Hematopoietic multipotent progenitor cell (in vitro differentiated cells): ENCODE measurements around the gene MLLT6. TPM values are rescaled to one million over a fixed set of nuclear protein-coding genes. Genes with fewer than 3 reads are reported as not detected.

Source experiments
- DNase-seq, 3 donors: peaks; one replicate each; pipeline ENCODE4 v3.0.0-alpha.2; 2011 to 2015; ENCODE audit warnings: low read depth in 2 of 3, low spot score in 2 of 3
- total RNA-seq: library from RNA; depleted of rRNA; stranded (reverse); fragments of >200 nt; gene quantifications from one replicate; pipeline ENCODE4 v1.2.3, GENCODE V29; 2012

MLLT6 gene
- total RNA-seq = 71.6 TPM

DNA sequence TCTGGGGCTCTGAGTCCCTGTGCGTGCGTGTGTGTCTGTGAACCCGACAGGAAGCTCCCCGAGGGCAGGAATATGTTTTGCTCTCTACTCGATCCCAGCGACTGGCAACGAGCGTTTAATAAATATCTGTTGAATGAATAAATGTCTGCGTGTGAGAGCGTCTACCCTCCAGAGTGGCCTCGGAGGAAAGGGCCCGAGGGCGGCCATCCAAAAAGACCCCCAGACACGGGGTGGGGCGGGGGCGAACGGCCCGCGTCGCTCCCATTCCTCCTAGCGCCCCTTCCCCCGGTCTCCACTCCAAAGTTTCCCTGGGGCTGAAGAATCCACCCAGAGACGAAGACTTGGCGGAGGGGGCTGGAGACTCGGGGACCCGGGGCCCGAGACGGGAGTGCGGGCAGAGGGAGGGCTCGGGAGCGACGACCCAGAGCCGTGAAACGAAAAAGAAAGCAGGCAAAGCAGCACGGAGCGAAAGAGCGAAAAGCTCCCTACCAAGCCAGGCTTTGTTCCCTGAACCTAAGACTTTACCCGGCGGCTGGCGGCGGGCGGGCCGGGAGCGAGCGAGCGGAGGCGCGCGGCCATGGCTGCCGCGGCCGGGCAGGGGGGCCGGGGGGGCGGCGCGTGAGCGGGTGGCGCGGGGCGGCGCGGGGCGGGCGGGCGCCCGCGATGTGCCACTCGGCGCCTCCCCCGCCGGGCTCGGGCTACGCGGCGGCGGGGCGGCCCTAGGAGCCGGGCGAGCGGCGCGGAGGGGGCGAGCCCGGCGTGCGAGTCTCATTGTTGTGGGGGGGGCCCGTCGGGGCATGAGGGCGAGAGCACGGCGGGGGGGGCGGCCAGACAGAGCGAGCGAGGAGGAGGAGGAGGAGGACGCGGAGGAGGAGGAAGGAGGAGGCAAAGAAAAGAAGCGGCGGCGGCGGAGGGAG, at the start of gene MLLT6:
TSS of gene MLLT6 (plus strand) at position 668 of the 917 bp plus-strand sequence. CDS start 360 bp downstream, outside the sequence.
- peak in 2 of 3 donors; percentile 81 to 87 for DNase-seq

DNA sequence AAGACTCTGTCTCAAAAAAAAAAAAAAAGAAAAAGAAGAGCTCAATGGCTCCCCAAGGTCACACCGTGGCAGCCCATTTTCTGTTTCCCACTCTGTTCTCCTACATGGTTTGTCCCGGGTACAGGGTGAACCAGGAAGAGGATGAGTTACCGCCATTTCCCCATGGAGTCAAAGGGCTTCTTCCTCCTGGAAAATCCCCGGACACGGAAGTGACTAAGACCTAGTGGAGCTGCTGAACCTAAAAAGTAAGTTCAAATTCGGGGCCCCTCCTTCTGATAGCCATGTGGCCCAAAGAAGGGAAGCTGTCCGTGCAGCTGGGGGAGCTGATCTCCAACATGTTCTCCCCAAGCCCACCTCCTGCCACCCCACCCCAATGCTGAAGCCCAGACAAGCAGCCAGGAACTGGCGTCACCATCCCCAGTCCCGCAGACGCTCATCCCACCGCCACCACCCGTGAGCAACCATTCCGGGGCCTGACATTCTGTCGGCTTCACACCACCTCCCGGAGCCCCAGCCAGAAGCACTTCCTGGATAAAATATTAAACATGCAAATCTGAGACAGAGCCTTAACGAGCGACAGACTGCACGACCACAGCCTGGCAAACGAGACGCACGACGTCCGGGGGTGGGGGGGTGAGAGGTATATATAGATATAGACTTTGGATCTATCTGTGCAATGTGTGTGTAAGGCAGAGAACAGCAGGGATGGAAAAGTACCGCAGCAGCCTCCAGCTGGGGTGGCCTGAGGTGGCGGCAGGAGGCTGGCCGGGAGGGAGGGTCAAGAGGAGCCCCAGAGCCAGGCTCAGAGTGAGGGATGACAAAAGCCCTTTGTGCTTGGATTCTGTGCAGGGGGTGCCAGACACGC, 47.9 kb upstream of the MLLT6 start:
- no peak for DNase-seq

DNA sequence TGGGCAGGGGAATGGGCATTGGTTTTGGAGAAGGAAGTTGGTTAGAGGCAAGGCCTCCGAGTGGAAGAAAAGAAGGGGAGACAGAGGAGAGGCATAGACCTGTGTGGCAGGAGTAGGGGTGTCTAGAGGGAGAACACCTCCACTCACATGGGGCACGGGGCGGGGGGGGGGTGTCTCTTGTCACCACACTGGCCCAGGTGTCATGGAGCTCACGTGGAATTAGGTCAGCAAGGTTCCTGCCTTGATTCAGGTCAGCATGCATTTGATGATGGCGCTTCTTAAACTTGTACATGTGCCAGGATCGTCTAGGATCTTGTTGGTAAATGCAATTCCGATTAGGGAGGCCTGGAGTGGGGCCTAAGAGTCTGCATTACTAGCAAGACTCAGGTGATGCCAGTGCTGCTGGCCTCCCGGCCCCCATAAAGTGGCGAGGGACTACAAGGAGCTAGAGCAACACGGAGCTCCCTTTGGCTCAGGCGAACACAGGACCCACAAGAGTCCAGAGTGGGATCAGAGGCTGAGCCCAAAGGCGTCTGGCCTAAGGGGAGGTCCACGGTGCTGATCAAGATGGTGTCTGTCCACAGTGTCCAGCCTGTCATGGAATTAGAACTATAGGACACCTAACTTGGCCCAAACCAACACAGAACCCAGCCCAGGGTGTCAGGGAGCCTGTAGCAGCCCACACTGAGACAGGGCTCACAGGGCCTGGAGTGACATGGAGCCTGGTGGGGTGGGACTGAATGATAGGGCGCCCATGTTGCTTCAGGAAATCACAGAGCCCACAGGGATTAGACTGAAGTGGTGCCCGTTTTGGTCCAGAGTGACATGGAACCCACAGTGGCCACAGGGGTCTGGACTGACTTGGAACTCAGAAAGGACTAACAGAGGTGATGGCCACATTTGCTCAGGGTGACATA, 47.0 kb upstream of the MLLT6 start:
- DNase-seq = no peak

DNA sequence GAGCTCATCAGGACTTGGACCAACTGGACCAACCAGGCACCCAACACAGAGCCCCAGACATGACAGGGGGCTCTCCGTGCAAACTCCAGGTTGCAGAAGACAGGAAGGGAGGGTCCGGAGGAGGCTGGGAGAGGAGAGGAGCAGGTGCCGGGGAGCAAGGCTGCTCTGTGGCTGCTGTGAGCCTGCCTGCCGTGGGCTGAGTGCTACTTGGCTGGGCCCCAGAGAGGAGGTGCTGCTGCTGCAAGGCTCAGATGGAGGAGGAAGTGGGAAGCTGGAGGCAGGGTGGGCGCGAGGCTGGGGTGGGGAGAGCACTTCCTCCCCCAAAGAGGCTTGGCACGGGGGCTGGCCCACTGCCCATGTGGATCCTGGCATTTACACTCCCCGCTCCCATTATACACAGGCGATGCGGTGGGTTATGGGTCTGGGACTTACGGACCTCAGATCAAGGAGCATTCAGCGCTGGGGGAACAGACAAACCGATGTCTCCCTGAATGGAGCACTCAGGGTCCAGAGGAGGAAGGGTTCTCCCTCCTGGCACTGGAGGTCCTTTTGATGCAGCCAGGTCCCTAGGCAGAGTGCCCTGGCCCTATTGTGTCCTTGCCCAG, 46.2 kb upstream of the MLLT6 start:
- peak in 1 of 3 donors; percentile 26 for DNase-seq

DNA sequence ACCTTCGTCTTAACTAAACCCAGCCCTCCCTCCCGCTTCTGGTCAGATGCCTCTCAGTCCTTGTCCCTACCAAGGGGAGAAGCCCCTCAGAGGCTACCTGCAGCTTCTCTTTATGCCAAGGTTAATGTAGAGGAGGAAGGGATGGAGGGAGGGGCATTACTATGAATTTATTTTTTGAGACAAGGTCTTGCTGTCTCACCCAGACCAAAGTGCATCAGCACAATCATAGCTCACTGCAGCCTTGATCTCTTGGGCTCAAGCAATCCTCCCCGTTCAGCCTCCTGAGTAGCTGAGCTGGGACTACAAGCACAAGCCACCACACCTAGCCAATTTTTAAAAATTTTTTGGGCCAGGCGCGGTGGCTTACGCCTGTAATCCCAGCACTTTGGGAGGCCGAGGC, 45.7 kb upstream of the MLLT6 start:
- DNase-seq = no peak

DNA sequence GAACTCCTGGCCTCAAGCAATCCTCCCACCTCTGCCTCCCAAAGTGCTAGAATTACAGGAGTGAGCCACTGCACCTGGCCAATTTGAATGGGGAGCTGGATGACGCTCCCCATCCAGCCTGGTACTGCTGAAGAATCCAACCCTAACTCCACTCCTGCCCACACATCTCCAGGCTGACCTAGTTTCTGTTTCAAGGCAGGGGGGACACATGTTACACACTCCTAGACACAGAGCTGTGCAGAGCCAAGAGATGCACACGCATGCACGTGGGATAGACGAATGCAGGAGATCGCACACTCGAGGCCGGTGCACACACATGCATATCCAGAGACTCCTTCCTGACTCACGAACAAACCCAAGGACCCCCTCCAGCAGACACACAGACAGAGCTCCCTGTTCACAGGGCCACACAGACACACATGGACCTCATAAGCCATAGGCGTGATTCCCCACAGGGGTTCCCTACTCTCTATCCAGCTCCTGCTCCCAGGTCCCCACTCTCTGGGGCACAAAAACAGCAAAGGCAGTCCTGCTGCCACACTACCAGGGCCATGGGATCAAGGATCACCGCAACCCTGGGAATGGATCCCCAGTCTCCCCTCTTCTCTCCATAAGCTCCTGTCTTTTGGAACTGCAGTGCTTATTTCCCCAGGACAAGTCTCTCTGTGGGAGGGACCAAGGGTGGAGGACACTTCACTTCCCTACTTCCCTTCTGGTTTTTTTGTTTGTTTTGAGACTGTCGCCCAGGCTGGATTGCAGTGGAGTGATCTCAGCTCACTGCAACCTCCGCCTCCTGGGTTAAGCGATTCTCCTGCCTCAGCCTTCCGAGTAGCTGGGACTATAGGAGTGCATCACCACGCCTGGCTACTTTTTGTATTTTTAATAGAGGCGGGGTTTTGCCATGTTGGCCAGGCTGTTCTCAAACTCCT, 44.7 kb upstream of the MLLT6 start:
- DNase-seq = no peak

DNA sequence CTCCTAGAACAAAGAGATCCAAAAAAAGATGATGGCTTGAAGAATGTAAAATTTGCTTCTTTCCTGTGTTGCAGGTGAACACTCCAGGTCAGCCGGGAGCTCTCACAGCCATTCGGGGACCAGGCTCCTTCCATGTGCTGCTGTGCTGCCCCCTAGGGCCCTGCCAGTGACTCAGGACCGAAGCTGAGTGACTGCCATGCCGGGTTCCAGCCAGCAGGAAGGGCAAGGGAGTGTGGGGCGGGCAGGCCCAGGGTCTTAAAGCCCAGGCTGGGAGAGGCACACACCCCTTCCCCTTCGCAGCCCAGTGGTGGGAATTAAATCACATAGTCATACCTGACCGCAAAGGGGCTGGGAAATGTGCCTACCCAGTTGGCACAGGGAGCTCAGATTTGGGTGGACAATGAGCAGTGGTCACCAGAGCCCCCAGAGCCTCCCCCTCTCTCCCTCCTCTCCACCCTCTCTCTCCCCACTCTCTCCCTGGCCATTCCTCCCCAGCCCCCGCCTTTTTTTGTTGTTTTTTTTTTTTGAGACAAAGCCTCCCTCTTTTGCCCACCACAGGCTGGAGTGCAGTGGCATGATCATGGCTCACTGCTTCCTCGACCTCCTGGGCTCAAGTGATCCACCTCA, 41.8 kb upstream of the MLLT6 start:
- peak in 2 of 3 donors; percentile 64 to 68 for DNase-seq

DNA sequence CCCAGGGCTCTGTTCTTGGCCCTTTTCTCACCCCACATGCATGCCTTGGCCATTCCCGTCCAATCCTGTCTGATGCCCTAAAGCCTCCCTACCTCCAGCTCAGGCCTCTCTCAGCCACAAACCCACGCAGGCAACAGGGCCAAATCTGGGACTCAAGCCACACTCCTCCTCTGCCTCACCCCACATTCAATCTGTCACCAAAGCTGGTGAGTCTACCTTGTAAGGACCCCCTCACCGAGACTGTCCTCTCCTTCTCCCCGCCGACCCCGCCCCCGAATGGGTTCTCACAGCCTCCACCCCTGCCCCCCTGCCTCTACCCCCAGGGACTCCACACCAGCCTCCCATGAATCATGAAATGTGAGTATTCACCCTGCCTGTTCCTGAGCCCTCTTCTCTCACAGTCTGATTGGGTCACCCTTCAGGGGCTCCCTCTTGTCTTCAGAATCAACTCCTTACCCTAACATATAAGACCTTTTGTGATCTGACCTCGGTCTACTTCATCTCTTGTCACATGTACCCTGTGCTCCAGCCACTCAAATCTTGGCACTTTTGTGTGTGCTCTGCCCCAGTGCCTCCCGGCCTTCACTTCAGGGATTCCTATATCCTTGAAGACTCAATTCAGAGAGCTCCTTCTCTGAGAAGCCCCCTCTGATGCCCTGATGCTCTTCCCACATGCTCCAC, 41.0 kb upstream of the MLLT6 start:
- DNase-seq = no peak

DNA sequence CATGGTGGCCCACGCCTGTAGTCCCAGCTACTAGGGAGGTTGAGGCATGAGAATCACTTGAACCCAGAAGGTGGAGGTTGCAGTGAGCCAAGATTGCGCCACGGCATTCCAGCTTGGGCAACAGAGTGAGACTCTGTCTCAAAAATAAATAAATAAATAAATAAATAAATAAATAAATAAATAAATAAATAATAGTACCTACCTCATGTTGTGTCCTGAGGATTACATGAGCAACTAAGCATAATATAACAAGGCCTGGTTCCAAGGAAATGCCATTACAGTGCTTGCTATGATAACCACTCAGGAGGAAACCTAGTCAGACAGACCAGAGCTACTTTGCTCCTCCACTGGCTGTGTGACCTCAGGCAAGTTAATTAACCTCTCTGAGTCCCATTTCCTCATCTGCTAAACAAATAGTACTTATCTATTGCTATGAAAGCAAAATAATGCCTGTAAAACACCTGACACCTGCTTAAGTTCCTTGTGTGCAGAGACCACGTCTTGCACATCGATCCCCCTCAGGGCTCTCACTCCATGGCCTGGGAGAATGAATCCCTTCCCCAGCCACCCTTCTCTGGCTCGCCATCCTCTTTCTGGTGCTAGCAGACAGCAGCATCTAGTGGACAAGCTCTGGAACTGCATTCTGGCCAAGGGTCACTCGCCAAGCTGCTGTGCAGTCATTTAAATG, 37.8 kb upstream of the MLLT6 start:
- DNase-seq = peak in 1 of 3 donors; percentile 73

DNA sequence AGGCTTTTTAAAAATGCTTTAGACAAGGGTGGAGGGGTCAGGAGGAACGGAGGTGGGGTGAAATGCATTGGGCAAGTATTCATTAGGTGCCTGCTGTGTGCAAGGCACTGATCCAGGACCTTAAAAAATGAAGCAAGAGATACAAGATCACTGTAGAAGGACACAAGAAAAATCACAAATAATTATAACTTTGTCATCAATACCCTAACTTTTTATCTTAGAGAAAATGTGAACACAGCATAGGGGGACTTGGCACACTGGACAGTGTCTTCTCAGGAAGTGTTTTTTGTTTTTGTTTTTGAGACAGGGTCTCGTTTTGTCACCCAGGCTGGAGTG, 37.3 kb upstream of the MLLT6 start:
- DNase-seq = no peak

DNA sequence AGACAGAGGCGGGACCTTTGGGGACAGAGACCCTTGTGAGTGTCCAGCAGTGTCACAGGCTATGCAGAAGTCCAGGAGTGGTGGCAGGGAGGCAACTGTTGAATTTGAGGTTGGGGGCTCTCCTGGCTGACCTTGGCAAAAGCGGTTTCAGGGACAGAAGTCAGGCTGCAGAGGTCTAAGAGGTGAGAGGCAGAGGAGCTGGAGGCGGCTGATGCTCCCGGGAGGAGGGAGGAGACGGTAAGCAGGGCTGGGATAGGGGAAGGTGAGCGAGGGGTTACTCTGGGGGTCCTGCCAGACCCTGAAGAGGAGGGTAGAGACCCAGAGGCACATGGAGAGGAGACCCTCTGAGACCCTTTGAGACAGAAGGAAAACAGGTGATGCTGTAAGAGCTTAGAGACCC, 35.6 kb upstream of the MLLT6 start:
- DNase-seq = no peak

DNA sequence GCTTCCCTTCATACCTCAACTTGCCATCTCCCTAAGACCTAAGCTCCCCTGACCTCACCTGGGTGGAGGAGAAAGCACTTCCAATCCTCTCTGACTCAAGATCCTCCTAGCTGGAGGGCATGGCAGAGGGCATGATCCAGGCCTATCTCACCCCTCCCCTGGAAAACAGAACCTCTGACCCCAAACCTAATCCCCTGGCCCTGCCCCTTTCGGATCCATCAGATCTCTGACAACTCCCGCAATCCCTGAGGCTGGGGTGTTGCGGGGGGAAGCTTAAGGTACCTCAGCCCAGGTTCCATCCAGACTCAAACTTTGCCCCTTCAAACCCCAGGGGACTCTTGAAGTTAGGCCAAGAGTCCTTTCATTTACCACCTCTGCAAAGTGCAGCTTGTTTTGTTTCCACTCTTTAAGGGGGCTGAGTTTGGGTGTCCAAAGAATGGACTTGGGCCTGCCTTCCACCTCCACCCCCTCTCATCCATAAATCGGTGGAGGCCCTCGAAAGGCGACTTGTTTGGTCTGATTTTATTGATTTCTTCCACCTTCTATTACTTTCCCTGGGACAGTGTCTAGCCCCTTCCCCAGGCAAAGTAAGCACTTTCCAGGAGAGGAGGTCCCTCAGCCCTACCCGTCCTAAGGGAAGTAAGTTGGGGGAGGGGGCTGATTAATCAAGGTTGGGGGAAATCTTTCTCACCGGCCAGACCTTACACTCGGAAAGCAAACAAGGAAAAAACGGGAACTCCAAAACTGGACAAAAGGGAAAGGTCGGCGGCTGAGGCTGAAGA, 32.9 kb upstream of the MLLT6 start:
- DNase-seq = no peak

DNA sequence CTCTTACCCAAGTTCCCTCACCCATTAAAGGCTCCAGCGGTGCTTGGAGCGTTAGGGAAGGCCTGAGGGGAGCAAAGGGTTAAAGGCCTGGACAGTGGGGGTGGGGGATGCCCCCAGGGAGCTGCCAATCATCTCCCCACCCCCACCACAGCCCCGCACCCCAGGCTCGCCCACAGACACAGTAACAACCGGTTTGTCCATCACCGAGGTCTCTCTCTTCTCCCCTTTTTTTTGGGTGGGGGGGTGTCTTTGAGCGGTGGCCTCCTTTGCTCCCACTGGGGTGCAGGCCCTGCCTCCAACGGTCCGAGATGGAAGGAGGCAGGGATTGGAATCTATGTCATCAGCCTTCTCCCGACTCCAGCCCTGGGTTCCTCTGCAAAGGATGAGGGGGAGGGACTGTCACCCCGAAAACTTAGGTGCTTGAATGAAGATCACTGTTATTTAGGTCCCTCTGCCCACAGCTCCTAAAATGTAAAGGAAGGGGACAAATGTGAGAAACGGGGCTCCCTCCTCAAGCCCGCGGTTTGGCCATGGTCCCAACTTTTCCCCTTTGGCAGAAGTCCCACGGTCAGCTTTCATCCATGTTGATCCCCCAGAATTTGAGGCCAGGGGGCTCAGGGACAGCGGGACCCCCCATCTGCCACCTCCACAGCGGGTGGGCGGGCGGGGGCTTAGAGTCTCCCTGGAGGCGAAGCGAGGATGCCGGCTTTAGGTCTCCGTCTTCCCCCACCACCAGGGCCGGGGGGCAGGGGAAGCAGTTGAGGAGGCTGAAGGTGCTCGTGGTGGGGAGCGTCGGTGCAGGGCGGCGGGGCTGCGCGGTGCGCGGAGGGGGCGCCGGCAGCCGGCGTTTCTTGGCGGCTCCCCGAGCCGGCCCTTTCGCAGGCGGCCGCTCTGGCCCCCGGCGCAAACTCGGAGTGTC, 32.0 kb upstream of the MLLT6 start:
- DNase-seq = peak in 1 of 3 donors; percentile 28

DNA sequence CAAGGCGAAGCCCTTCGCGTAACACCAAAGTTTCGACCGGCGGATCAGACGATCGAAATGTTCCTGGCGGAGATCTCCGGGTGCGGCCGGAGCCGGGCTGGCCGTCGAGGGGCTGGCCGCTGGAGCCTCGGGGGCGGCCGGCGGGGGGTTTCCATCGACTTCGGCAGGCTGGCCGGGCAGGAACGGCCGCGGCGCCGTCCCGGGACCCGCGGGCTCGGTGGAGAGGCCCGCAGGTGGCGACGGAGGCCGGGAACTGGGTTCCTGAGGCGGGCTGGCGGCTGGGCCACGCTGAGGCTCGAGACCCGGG, 31.4 kb upstream of the MLLT6 start:
- DNase-seq = no peak

DNA sequence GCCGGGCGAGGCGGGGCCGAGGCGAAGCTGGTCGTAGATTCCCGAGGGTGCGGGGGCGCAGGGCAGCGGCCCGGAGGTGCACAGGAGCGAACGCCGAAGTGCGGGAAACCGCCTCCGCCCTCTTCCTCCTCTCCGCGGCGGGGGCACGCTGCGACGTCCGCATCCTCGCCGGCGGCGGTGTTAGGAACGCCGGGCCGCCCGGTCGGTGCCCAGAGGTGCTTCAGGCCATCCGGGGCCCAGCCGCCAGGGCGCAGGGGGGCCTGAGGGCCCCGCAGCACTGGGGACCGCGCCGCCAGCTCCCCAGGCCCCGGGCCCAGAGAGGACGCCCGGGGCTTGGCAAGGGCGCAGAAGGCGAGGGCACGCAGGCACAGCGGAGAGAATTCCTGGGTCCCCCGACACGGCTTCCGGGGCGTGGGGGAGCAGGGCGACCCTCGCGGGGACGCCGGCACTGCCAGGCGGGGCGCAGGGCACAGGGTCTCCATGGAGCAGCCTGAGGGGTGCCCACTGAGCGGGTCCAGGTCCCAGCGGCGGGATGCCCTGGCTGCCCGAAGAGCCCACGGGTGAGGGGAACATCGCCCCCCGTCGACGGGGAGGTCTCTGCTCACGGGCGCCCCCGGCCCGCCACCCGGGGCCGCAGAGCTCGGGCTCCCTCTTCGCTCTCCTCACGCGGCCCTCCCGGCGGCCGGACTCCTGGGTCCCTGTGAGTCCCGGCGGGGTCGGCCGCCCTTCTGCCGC, 30.9 kb upstream of the MLLT6 start:
- DNase-seq = no peak
